Measurements from ENCODE around the gene NET1. TPM values are rescaled to one million over a fixed set of nuclear protein-coding genes. Genes with fewer than 3 reads are reported as not detected.

The NET1 gene
- total RNA-seq, 1 experiment from 2014 or later: 175 TPM

- Histone ChIP-seq H3K36me3 (ENCODE audit: control insufficient read depth, insufficient read depth, low read length) (no peaks in the 10 kb centered on the region), H3K4me1 (peaks cover 27% of the 10 kb centered on the region), H3K27me3 (replicated peaks; ENCODE audit: control insufficient read depth, insufficient read depth, low read length) (no peaks in the 10 kb centered on the region), H3K9me3 (no peaks in the 10 kb centered on the region), H3K4me3 (ENCODE audit: low read depth, low read length) (peak overlapping the region; percentile 96)
- Mint-ChIP-seq H3K27ac (ENCODE audit: unreplicated experiment) (peak overlapping the region; percentile 82), H3K4me1 (ENCODE audit: low read depth, unreplicated experiment) (peaks cover 19% of the 10 kb centered on the region), H3K4me3 (ENCODE audit: unreplicated experiment) (peak overlapping the region; percentile 91), H3K36me3 (ENCODE audit: insufficient read depth, unreplicated experiment) (peaks cover 24% of the 10 kb centered on the region), H3K9me3 (ENCODE audit: unreplicated experiment) (no peaks in the 10 kb centered on the region), H3K27me3 (ENCODE audit: insufficient read depth, unreplicated experiment) (no peaks in the 10 kb centered on the region)
- ChIA-PET POLR2A (interaction anchor here (0.6 to 1.5 kb wide), 13 partner anchors 34 to 249 kb away, joined by 3 to 14 read pairs (median 6); partner anchors contain the start of gene NET1), CTCF (interaction anchor here (0.9 to 2.8 kb wide), 5 partner anchors 20 to 632 kb away, joined by 3 to 28 read pairs (median 11); no protein-coding TSS in a partner anchor)
- intact Hi-C loops (cut with micrococcal nuclease; ENCODE audit: unreplicated experiment): loop anchor here (2.0 to 10.0 kb wide), 3 partner anchors 120 to 308 kb away; partner anchors contain the start of gene TASOR2
- no peak for TF ChIP-seq CTCF (IDR thresholded peaks at IDR 0.05; ENCODE audit: insufficient read depth in 1 of 2, low read depth in 1 of 2, low read length in 1 of 2, severe bottlenecking in 1 of 2, unreplicated experiment in 1 of 2)
- no TSS peak for BruUV-seq (replicated peaks)
- no peak for DNase-seq
Measured at GRCh38 chr10:5447056-5447455, 34.7 kb downstream of the NET1 start.

GRCh38 chr10:5447611-5448071 is 35.3 kb downstream of the NET1 start:
- peak overlapping the region; percentile 91 for H3K4me3 Mint-ChIP-seq (ENCODE audit: unreplicated experiment)
- H3K9me3 ChIP-seq: no peaks in the 10 kb centered on the region
- peaks cover 30% of the 10 kb centered on the region for H3K36me3 Mint-ChIP-seq (ENCODE audit: insufficient read depth, unreplicated experiment)
- H3K9me3 Mint-ChIP-seq (ENCODE audit: unreplicated experiment): no peaks in the 10 kb centered on the region
- H3K27me3 Mint-ChIP-seq (ENCODE audit: insufficient read depth, unreplicated experiment): no peaks in the 10 kb centered on the region
- no peaks in the 10 kb centered on the region for H3K27me3 ChIP-seq (replicated peaks; ENCODE audit: control insufficient read depth, insufficient read depth, low read length)
- peak overlapping the region; percentile 82 for H3K27ac Mint-ChIP-seq (ENCODE audit: unreplicated experiment)
- CTCF ChIA-PET: interaction anchor here (0.9 to 2.8 kb wide), 4 partner anchors 19 to 633 kb away, joined by 3 to 28 read pairs (median 8); no protein-coding TSS in a partner anchor
- POLR2A ChIA-PET: no interaction called here
- DNase-seq: no peak
- H3K36me3 ChIP-seq (ENCODE audit: control insufficient read depth, insufficient read depth, low read length): 0 out of 2 replicates have a peak, but pooled peaks cover 3% of the 10 kb centered on the region
- H3K4me1 ChIP-seq: peaks cover 27% of the 10 kb centered on the region
- H3K4me3 ChIP-seq (ENCODE audit: low read depth, low read length): peak overlapping the region; percentile 96
- H3K4me1 Mint-ChIP-seq (ENCODE audit: low read depth, unreplicated experiment): peaks cover 24% of the 10 kb centered on the region
- intact Hi-C loops (cut with micrococcal nuclease; ENCODE audit: unreplicated experiment): loop anchor here (2.0 to 10.0 kb wide), 4 partner anchors 55 to 307 kb away; partner anchors contain the start of gene TASOR2
- no TSS peak for BruUV-seq (replicated peaks)
- TF ChIP-seq CTCF (IDR thresholded peaks at IDR 0.05; ENCODE audit: insufficient read depth in 1 of 2, low read depth in 1 of 2, low read length in 1 of 2, severe bottlenecking in 1 of 2, unreplicated experiment in 1 of 2): no peak

- Mint-ChIP-seq H3K9me3 (ENCODE audit: unreplicated experiment) (no peaks in the 10 kb centered on the region), H3K4me3 (ENCODE audit: unreplicated experiment) (peak overlapping the region; percentile 91), H3K4me1 (ENCODE audit: low read depth, unreplicated experiment) (peaks cover 24% of the 10 kb centered on the region), H3K27ac (ENCODE audit: unreplicated experiment) (peak overlapping the region; percentile 30), H3K36me3 (ENCODE audit: insufficient read depth, unreplicated experiment) (peaks cover 38% of the 10 kb centered on the region), H3K27me3 (ENCODE audit: insufficient read depth, unreplicated experiment) (no peaks in the 10 kb centered on the region)
- no peaks in the 10 kb centered on the region for H3K27me3 ChIP-seq (replicated peaks; ENCODE audit: control insufficient read depth, insufficient read depth, low read length)
- no peaks in the 10 kb centered on the region for H3K9me3 ChIP-seq
- H3K36me3 ChIP-seq (ENCODE audit: control insufficient read depth, insufficient read depth, low read length): 0 out of 2 replicates have a peak, but pooled peaks cover 5% of the 10 kb centered on the region
- BruUV-seq (replicated peaks): no TSS peak
- H3K4me1 ChIP-seq: peaks cover 27% of the 10 kb centered on the region
- CTCF ChIA-PET: interaction anchor here (0.6 to 2.8 kb wide), 5 partner anchors 18 to 633 kb away, joined by 3 to 28 read pairs (median 4); no protein-coding TSS in a partner anchor
- DNase-seq: no peak
- intact Hi-C loops (cut with micrococcal nuclease; ENCODE audit: unreplicated experiment): loop anchor here (2.0 to 10.0 kb wide), 2 partner anchors 54 to 306 kb away; no protein-coding TSS in a partner anchor
- peak overlapping the region; percentile 96 for H3K4me3 ChIP-seq (ENCODE audit: low read depth, low read length)
- TF ChIP-seq CTCF (IDR thresholded peaks at IDR 0.05; ENCODE audit: insufficient read depth in 1 of 2, low read depth in 1 of 2, low read length in 1 of 2, severe bottlenecking in 1 of 2, unreplicated experiment in 1 of 2): no peak
- POLR2A ChIA-PET: no interaction called here
Measured at GRCh38 chr10:5448333-5449001, 36.1 kb downstream of the NET1 start.
